ENCODE data around the gene HSPB7.
A peak's percentile ranks its signal among the peaks of the same experiment; 100 is the strongest.
"Not testable (repeated sequence)": the region's sequence is repeated elsewhere in the genome, so short reads cannot be mapped to it uniquely, and the experiment has no call there.

HSPB7 gene

GRCh38 chr1:16005597-16005996 is 12.2 kb downstream of the HSPB7 start:
- DNase-seq, result no peak

DNA sequence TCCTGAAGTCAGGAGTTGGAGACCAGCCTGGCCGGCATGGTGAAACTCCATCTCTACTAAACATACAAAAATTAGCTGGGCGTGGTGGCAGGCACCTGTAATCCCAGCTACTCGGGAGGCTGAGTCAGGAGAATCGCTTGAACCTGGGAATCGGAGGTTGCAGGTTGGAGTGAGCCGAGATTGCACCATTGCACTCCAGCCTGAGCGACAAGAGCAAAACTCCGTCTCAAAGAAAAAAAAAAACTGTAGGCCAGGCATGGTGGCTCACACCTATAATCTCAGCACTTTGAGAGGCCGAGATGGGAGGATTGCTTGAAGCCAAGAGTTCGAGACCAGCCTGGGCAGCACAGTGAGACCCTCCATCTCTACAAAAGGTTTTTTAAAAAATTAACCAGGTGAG is 16.6 kb downstream of the HSPB7 start:
- DNase-seq, result not testable (repeated sequence)

- no peak for DNase-seq
These were observed 18.9 kb downstream of the HSPB7 start for GRCh38 chr1:15998929-15999328.

- DNase-seq, result no peak
These were observed 20.1 kb downstream of the HSPB7 start for GRCh38 chr1:15997637-15998280.

DNA sequence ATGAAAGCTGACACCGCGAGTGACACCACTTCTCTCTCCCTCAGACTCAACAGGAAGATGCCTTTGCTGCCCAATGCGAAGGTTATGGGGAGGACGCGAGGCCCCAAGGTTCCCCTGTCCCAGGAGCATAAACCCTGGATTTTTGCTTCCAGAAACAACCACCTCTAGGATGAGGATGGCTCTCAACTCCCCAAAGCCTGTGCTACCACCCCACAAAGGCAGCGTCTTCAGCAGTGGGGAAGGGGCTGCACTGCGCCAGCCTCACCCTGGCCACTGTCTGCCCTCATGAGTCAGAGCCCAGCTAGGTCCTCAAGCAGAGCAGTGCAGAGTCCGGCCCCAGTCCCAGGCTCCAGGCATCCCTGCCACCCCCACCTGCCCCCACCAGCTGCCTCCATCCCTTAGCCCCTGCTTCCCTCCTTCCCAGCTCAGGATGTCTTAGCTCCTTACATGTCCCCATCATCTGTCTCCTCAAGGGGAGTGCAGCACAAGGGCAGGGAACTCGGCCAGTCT is 20.7 kb downstream of the HSPB7 start:
- DNase-seq, result no peak

DNA sequence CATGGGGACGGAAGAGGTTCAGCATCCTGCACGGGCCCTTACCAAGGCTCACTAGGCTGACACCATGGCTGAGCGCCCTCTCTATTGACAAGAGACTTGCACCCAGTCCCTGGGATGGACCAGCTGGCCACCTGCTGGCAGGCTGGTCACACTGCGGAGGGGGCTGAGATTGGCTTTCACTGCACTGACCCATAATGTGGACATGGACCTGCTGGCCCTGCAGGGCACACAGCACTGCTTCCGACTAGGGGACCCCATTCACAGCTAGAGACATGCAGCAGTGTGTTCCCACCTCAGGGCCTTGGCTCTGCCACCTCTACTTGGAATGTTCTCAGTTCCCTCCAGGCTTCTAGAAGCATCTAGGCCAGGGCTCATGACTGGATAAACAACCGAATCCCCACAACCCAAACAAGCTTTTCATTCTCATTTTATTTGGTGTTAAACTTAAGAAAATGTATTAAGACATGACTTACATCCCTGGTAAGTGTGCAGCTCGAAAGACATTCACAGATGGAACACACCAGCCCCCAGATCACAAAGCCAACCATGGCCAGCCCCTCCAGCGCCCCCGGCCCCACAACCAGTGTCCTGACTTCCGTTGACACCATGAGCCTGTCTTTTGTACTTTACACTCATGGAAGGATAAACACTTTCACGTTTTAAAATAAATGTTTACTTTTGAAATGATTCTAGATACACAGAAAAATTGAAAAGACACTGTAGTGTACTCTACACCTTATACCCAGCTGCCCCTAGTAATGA is 23.1 kb downstream of the HSPB7 start:
- DNase-seq, result peak; percentile 30

DNA sequence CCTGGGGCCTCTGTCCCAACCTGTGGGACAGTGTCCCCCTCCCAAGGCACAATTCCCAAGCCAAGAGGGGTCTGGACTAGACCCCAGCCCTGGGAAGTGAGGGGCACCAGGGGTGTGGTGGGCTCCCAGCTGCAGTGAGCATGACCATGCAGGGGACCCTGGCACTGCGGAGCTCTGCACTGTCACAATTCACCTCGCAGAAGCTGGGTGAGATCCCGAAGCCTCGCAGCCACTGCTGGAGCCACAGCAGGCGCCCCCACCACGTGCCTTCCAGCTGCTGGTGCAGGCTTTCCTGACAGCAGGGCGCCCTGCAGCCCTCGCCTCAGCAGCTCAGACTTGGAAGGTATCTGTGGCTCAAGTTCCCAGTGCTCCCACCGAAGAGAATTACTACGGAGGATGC is 23.8 kb downstream of the HSPB7 start:
- no peak for DNase-seq

DNA sequence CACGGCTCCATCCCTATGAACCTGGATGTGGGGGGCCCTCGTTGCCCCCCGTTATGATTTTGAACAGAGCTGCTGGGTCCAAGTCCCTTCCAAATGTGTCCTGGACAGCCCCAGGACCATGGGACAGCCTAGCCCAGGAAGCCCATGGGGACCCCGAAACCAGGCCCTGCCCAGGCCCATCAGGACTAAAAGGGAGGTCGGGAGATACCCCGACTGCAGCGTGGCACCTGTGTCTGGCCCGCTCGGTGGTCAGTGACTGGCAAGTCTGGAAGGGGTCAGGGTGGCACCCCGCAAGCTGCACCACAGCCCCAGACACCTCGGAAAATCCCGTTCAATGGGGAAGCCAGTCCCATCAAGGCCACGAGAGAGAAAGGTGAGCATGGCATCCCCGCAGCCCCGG is 24.2 kb downstream of the HSPB7 start:
- DNase-seq, result no peak

DNA sequence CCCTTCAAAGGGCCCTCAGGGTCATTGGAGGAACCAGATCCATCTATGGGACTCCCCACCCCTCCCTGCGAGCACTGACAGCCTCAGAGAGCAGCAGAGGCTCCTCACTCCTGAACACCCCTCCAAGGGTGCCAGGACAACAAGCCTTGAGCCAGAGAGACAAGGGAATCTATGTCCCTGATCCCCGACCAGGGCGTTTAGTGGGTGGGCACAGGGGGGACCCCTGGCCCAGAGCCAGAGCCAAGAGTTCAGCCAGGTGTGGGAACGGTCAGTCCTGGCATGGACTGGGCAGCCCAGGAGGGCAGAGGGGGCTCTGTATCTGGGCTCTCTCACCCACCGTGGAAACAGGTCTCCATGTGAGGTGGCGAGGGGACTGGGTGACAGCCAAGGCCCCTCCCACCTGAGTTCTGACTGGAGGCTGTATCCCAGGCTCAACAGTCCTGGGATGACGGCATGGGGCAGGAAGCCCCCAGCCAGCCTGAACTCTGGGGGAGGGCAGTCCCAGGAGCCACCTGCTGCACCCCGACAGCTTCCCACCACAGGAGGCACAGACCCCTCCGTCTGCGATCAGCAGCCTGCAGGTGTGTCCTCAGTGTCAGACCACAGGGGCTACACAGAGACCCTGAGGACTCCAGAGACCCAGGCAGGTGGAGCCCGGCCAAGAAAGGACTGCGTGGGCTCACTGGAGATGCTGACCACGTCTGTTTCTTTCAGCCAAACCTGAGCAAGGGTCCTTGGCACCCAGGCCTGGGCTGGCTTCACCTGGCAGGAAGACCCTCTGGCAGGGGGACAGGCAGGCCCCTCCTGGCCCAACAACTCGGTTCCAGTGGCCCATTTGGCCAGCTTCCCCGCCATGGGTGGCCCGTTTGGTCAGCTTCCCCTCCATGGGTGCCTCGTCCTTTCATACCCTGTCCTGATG is 25.0 kb downstream of the HSPB7 start:
- no peak for DNase-seq

DNA sequence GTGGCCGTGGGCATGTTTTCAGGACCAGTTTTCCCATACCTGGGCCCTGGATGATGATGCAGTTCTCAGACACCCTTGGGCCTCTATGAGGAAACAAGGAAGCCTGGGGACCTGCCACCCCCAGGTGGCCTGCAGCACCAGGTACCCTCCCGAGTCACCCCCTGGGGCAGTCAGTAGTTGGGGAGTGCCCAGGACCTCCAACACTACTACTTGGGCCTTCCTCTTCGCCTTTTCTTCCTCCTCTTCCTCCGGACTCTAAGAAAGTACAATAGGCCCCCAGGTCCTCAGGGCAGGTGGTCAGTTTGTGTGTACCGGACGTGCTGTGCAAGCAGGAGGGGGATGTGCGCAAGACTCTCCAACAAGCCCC is 25.7 kb downstream of the HSPB7 start:
- DNase-seq, result no peak

DNA sequence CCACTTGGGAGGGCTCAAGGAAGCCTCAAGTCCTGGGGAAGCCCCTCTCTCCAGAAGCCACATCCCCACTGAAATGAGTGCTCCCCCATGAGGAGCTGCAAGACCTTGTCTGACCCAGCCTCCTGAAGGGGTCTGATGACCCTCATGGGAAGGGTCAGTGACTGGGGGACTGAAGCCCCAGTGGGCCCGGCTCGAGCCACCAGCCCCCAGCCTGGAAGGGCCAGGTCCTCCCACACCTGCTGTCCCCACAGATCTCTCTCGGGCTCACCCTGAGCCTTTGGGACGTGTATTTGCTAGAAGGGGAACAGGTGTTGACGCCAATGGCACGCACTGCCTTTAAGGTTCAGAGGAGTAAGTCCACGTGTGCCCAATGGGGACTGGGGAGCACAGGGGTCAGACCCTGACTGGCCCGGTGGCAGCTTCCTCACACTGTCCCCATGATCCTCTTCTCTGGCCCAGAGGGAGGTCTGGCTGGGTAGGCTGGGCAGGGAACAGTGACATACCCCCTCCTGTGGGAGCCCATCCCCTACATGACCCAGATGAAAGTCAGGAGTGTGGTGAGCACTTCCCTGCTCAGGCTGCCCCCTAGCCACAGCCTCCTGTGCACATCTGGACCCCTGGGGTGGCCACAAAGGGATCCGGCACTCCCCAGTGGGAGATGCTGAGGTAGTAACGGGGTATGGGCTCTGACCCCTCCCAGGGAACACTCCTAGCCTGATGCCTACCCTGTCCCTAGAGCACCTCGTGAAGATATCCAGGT is 26.2 kb downstream of the HSPB7 start:
- no peak for DNase-seq

- DNase-seq, result no peak
These were observed 28.1 kb downstream of the HSPB7 start for GRCh38 chr1:15989776-15990175.

- no peak for DNase-seq
These were observed 28.7 kb downstream of the HSPB7 start for GRCh38 chr1:15988856-15989736.

DNA sequence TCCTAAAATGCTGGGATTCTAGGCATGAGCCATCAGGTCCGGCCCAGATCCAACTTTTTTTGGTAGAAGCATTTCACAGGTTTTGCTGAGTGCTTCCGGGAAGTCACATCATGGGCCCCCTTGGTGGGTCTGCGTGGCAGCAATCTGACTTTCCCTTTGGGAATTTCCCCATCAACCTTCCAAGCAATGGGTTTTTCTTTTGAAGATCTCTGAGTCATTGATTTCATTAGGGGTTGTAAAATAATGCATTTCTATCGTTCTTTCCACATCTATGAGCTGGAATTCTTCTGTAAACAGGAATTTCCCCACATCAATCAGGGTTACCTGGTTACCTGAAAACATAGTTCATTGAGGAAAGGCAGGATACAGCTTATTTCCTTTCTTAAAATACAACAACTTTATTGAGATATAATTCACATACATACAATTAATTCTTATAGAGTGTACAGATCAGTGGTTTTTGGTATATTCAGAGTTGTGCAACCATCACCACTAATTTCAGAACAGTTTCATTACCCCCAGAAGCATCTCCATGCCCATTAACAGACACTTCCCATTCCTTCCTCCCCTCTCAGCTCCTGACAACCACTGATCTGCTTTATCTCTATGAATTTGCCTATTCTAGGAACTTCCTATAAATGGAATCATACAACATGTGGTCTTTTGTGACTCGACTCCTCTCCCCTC is 32.1 kb downstream of the HSPB7 start:
- DNase-seq, result no peak

- DNase-seq, result no peak
These were observed 34.6 kb downstream of the HSPB7 start for GRCh38 chr1:15983275-15983674.

GRCh38 chr1:15981679-15982078 is 36.2 kb downstream of the HSPB7 start:
- no peak for DNase-seq

GRCh38 chr1:15977947-15978346 is 39.9 kb downstream of the HSPB7 start:
- not testable (repeated sequence) for DNase-seq

GRCh38 chr1:15975805-15976680 is 41.8 kb downstream of the HSPB7 start, which contains the start of gene ZBTB17:
Gene ZBTB17, minus strand, starts transcription at chr1:15976101. Its CDS starts 27,606 bp downstream, at chr1:15948495.
- DNase-seq, result peak; percentile 67

DNA sequence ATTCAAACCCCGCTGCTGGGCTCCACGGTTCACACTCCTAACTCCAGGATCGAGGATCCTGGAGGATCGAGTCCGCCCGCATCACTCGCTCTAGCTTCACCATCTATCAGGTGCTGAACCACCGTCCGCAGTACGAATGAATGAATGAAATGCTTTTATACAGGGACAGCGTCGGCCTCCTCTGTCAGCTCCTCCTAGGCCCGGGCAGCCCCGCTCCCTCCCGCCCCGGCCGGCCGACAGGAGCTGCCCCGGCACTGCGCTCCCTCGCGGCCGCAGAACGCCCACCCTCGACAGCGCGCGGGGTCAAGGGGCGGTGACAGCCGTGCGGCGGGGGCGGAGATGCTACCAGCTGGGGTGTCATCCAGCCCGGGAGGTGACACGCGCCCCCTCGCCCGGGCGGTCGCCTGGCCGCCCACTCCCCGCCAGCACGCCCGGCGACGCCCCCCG is 42.5 kb downstream of the HSPB7 start:
- no peak for DNase-seq

GRCh38 chr1:15974855-15975254 is 43.0 kb downstream of the HSPB7 start:
- no peak for DNase-seq
